SU-DHL-6 (cell line): ENCODE data around the gene CCDC82.

Experiments used
- H2AFZ ChIP-seq: fragments of 200-600 bp; sonication (generic); 2 replicates; pipeline ENCODE4 v1.6.1; 2014; ENCODE audit warnings: low read depth, mild to moderate bottlenecking, moderate library complexity, mixed read lengths, antibody characterized with exemption, low read length; ENCODE audit not compliant: severe bottlenecking
- H3F3A ChIP-seq: fragments of 200-600 bp; shearing (Covaris generic); 2 replicates; pipeline ENCODE4 v1.6.0; 2016; ENCODE audit warnings: antibody characterized with exemption, mild to moderate bottlenecking; ENCODE audit not compliant: insufficient read depth
- H3K27ac ChIP-seq: fragments of 200-600 bp; sonication (generic); 2 replicates; pipeline ENCODE4 v1.5.1; 2016; ENCODE audit warnings: low read depth, mild to moderate bottlenecking, low read length, moderate library complexity, mixed read lengths
- H3K27me3 ChIP-seq: fragments of 200-600 bp; sonication (generic), shearing (Covaris generic); 2 replicates; pipeline ENCODE4 v1.6.0; 2014; ENCODE audit warnings: mild to moderate bottlenecking, low read length
- H3K36me3 ChIP-seq: fragments of 200-600 bp; sonication (generic); 2 replicates; pipeline ENCODE4 v1.6.1; 2014; ENCODE audit warnings: mild to moderate bottlenecking, low read length, mixed read lengths
- H3K4me2 ChIP-seq: fragments of 300-600, 200-600 bp; shearing (Covaris generic), sonication (generic); 2 replicates; pipeline ENCODE4 v1.6.0; 2014; ENCODE audit warnings: low read length, low read depth, mild to moderate bottlenecking; ENCODE audit not compliant: poor library complexity, severe bottlenecking
- H3K4me3 ChIP-seq: fragments of 200-600 bp; sonication (generic); 2 replicates; pipeline ENCODE4 v1.5.1; 2014; ENCODE audit warnings: antibody characterized with exemption, low read length, mild to moderate bottlenecking, mixed read lengths; ENCODE audit not compliant: insufficient read depth, poor library complexity, severe bottlenecking
- H3K79me2 ChIP-seq: fragments of 200-600 bp; sonication (generic); 2 replicates; pipeline ENCODE4 v1.6.1; 2014; ENCODE audit warnings: mild to moderate bottlenecking, low read length, moderate library complexity; ENCODE audit not compliant: insufficient read depth
- H3K9ac ChIP-seq: fragments of 200-600 bp; sonication (generic); 2 replicates; pipeline ENCODE4 v1.7.0; 2014; ENCODE audit warnings: mild to moderate bottlenecking, low read length
- H3K9me2 ChIP-seq: fragments of 200-600 bp; sonication (generic); replicated peaks from 2 replicates; pipeline ENCODE4 v1.6.1; 2014; ENCODE audit warnings: low read length; ENCODE audit not compliant: insufficient read depth
- H3K9me3 ChIP-seq: fragments of 200-600 bp; sonication (generic); 2 replicates; pipeline ENCODE4 v1.6.1; 2014; ENCODE audit warnings: low read length, mixed read lengths; ENCODE audit not compliant: insufficient read depth
- H4K20me1 ChIP-seq: fragments of 200-600 bp; sonication (generic); 2 replicates; pipeline ENCODE4 v1.6.1; 2014; ENCODE audit warnings: low read depth, mild to moderate bottlenecking, antibody characterized with exemption, low read length, moderate library complexity, mixed read lengths
- EZH2phosphoT487 ChIP-seq: fragments of 200-600 bp; sonication (generic), shearing (Covaris generic); conservative IDR thresholded peaks from 2 replicates; pipeline ENCODE4 v1.6.1; 2018; ENCODE audit warnings: mild to moderate bottlenecking, antibody characterized with exemption, low read length, moderate library complexity, mixed read lengths
- TF ChIP-seq, protein P1 (sequence below): fragments of 200-600 bp; sonication (generic); IDR thresholded peaks from one replicate; pipeline ENCODE4 v1.5.1; 2017; ENCODE audit warnings: antibody characterized with exemption, mild to moderate bottlenecking, low read length, moderate library complexity; ENCODE audit not compliant: insufficient read depth, poor library complexity, severe bottlenecking

Gene CCDC82

DNA sequence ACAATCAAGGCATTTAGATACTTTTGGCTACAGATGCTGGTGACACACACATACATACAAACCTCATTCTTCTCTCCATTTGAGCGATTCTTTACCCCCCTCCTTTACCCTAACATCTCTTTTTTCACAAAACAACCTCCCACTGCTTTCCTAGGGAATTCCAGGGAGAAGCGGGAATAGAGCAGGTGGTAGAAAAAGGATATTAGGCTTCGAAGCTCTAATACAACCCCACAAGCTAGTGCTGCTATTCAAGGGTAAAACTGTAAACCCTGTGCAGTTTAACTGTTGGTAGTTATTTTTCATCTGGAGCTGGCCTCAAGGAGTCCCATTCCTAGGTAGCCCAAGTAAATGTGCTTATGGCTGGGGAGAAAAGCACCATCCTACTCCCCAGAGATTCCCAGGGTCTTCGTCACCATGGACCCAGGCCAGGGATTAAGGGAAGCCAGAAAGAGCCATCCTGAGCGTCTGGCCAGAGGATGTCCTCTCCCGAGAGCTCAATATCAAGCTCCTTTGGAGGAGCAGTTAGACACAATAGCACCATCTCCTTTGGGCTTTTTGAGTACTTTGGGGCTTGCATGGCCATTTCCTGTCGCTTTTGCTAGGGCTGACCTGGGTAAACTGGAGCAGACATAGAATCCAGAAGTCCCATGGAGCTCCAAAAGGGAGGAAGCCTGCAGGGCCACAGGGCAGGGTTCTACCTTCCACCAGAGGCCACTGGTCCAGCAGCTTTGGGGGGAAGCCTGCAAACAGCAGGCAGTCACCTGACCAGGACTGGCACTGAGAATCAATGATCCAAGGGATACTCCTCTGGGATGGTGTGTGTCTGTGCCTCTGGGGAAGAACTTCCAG is 49.8 kb downstream of the CCDC82 start:
- Histone ChIP-seq H3K27ac (no peak overlapping the region), H3K9me2 (no peaks in the 10 kb centered on the region), H3K79me2 (no peaks in the 10 kb centered on the region), H3K9ac (no peak overlapping the region), H3K4me3 (no peak overlapping the region), H3F3A (no peaks in the 10 kb centered on the region), H3K36me3 (no peaks in the 10 kb centered on the region), H3K27me3 (no peaks in the 10 kb centered on the region), H4K20me1 (no peaks in the 10 kb centered on the region), H2AFZ (no peak overlapping the region), H3K9me3 (no peaks in the 10 kb centered on the region), H3K4me2 (no peak overlapping the region)
- TF ChIP-seq, protein P1, sequence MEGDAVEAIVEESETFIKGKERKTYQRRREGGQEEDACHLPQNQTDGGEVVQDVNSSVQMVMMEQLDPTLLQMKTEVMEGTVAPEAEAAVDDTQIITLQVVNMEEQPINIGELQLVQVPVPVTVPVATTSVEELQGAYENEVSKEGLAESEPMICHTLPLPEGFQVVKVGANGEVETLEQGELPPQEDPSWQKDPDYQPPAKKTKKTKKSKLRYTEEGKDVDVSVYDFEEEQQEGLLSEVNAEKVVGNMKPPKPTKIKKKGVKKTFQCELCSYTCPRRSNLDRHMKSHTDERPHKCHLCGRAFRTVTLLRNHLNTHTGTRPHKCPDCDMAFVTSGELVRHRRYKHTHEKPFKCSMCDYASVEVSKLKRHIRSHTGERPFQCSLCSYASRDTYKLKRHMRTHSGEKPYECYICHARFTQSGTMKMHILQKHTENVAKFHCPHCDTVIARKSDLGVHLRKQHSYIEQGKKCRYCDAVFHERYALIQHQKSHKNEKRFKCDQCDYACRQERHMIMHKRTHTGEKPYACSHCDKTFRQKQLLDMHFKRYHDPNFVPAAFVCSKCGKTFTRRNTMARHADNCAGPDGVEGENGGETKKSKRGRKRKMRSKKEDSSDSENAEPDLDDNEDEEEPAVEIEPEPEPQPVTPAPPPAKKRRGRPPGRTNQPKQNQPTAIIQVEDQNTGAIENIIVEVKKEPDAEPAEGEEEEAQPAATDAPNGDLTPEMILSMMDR, result no peak
- TF ChIP-seq EZH2phosphoT487, result no peak

DNA sequence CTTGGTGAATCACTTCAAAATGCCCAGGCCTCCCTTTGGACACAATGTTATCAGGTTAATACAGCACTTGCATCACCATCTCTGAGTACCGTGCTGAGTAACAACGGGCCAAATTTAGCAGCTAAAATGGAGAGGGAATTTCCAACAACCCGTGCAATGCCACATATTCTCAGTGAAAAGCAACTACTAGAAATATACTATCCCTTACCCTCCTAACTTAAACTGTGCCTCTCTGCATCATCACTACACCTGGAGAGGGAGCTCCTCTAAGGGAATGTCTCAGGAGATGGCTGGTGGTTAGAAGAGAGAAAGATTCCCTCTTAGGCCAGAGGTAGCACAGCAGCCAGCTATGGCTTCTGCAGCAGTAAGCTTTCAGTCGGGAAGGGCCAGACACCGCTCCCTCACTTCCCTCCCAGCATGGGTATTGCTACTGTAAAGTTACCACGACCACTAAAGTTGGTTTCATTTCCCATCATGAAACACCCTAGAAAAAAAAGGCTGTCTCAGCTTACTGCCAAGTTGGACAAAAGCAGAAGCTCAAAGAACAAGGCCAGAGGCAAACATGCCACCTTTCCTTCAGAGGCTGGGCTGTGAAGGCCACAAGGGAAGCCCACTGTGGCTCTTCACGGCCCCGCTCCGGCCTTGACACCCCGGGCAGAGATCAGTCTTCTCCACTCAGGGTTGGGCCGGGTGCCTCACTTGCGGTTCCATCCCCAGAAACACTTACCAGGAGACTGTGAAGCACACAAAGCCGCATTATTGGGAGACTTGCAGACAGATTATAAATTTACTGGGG is 50.6 kb downstream of the CCDC82 start:
- H3F3A ChIP-seq, result no peaks in the 10 kb centered on the region
- no peaks in the 10 kb centered on the region for H3K79me2 ChIP-seq
- no peaks in the 10 kb centered on the region for H4K20me1 ChIP-seq
- H3K27me3 ChIP-seq, result no peaks in the 10 kb centered on the region
- H3K9ac ChIP-seq, result no peak overlapping the region
- H3K36me3 ChIP-seq, result no peaks in the 10 kb centered on the region
- H3K4me2 ChIP-seq, result no peak overlapping the region
- H3K9me2 ChIP-seq, result no peaks in the 10 kb centered on the region
- no peak overlapping the region for H3K4me3 ChIP-seq
- TF ChIP-seq, protein P1, result no peak
- TF ChIP-seq EZH2phosphoT487, result no peak
- no peaks in the 10 kb centered on the region for H3K9me3 ChIP-seq
- no peak overlapping the region for H3K27ac ChIP-seq
- H2AFZ ChIP-seq, result no peak overlapping the region

DNA sequence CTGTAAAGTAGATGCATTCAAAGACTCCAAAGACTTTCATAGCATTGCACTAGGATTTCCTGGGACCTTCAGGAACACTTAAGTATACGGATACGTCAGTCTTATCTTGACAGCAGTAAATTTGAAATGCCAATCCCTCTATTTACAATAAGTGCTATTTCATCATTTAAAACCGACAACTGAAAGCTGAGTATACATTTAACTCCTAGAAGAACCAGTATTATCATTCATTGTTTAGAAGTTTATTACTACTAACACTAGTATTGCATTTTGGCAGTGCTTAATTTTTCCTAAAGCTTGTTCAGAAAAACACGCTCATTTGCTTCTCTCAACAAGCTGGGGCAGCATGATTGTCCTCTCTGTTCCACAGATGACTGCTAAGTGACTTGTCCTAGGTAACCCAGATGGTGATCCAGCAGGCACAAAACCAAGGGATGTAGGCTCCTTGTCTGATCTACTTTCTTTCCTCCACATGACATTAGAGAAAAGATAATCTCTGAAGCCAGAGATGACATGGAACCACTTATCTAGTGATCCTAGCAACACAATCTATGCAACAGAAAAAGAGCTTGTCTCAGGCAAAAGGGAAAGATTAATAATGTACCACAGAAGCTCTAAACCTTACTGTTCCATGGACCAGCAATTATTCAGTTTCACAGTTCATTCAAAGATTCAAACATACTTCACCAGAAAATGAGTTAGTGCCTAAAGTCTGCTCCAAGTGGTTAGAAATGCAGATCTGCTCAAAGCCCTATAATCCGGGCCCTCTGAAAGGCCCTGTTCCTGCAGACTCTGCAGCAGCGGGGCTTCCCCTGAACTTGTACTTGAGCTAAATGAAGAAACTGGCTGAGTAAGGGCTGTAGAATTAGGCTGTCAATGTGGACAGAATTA is 51.9 kb downstream of the CCDC82 start:
- H3K9me2 ChIP-seq, result no peaks in the 10 kb centered on the region
- H3K36me3 ChIP-seq, result no peaks in the 10 kb centered on the region
- no peaks in the 10 kb centered on the region for H3K27me3 ChIP-seq
- no peaks in the 10 kb centered on the region for H3K79me2 ChIP-seq
- no peaks in the 10 kb centered on the region for H3F3A ChIP-seq
- H3K9ac ChIP-seq, result no peak overlapping the region
- no peak overlapping the region for H3K4me3 ChIP-seq
- H4K20me1 ChIP-seq, result no peaks in the 10 kb centered on the region
- H2AFZ ChIP-seq, result no peak overlapping the region
- no peak overlapping the region for H3K27ac ChIP-seq
- TF ChIP-seq EZH2phosphoT487, result no peak
- TF ChIP-seq, protein P1, result no peak
- H3K4me2 ChIP-seq, result no peak overlapping the region
- no peaks in the 10 kb centered on the region for H3K9me3 ChIP-seq
